ENCODE results near the gene INHBC. TPM values are rescaled to one million over a fixed set of nuclear protein-coding genes. Genes with fewer than 3 reads are reported as not detected.
A peak's percentile ranks its signal among the peaks of the same experiment; 100 is the strongest.

Gene INHBC
- total and polyA plus RNA-seq, 8 donors: 0.37 TPM; not detected in 7

DNA sequence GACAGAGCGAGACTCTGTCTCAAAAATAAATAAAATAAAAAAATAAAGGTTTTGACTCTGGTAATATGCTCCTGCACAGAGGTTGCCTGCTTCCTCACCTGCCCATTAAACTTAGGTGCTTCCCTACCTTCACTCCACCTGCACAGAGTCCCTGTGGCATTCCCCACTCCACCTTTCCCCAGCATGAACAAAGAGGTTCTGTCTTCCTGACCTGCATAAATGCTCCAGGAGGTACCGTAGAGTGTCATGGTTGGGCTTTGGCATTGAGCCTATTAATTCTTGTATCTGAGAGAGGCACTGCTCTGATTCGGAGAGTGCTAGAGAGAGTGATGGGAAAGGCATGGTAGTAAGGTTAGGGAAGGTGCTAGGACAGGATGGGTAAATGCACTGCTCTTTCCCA lies 38.8 kb downstream of the INHBC start:
- intact Hi-C loops (cut with DNase I; ENCODE audit: low total_unique reads): no loop called here
- WGBS, 5 donors: 46 to 57% (median 51%) methylated on average over 3 of the region's 3 CpGs
- DNase-seq: no peak

DNA sequence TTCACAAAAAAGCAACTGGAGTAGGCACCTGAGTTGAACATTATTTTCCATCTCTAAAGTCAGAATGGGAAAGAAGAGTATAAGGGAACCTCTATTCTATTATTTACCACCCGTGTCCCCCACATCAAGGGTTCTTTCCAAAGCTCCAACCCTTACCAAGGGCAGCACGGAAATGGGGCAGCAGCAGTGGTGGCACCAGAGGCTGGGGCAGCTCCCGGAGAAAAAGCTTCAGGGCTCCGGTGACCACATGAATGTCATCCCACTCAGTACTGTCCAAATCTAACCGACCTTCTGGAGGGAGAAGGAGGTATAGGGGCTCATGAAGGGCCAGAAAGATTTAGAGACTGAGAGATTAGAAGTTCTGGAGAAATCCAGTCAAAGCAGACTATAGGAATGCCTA lies 39.3 kb downstream of the INHBC start:
- Histone ChIP-seq H3K27me3 (peaks cover 0 to 94% (median 45%) of the 10 kb centered on the region in 3 donors), H3K27ac (no peak overlapping the region), H3K4me1 (peaks cover 17 to 35% (median 23%) of the 10 kb centered on the region in 4 donors), H3K36me3 (peaks cover 0 to 32% (median 8%) of the 10 kb centered on the region in 4 donors), H3K9me3 (no peaks in the 10 kb centered on the region), H3K4me3 (no peak overlapping the region)
- no peak for DNase-seq
- intact Hi-C loops (cut with DNase I; ENCODE audit: low total_unique reads): no loop called here
- 83 to 93% (median 85%) methylated on average over 5 of the region's 5 CpGs for WGBS, 5 donors
- no peak for TF ChIP-seq POLR2A (IDR thresholded peaks at IDR 0.05)
- no peak for TF ChIP-seq POLR2AphosphoS5 (IDR thresholded peaks at IDR 0.05)
- TF ChIP-seq, protein P1, sequence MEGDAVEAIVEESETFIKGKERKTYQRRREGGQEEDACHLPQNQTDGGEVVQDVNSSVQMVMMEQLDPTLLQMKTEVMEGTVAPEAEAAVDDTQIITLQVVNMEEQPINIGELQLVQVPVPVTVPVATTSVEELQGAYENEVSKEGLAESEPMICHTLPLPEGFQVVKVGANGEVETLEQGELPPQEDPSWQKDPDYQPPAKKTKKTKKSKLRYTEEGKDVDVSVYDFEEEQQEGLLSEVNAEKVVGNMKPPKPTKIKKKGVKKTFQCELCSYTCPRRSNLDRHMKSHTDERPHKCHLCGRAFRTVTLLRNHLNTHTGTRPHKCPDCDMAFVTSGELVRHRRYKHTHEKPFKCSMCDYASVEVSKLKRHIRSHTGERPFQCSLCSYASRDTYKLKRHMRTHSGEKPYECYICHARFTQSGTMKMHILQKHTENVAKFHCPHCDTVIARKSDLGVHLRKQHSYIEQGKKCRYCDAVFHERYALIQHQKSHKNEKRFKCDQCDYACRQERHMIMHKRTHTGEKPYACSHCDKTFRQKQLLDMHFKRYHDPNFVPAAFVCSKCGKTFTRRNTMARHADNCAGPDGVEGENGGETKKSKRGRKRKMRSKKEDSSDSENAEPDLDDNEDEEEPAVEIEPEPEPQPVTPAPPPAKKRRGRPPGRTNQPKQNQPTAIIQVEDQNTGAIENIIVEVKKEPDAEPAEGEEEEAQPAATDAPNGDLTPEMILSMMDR (IDR thresholded peaks at IDR 0.05): no peak
- no peak for TF ChIP-seq EP300 (IDR thresholded peaks at IDR 0.05)

More for the DNA sequence above, 38.8 kb downstream of the INHBC start:
- no peaks in the 10 kb centered on the region for H3K9me3 ChIP-seq
- H3K36me3 ChIP-seq: peaks cover 0 to 32% (median 9%) of the 10 kb centered on the region in 4 donors
- H3K4me3 ChIP-seq: no peak overlapping the region
- peaks cover 17 to 35% (median 23%) of the 10 kb centered on the region in 4 donors for H3K4me1 ChIP-seq
- no peak overlapping the region for H3K27ac ChIP-seq
- TF ChIP-seq POLR2A (IDR thresholded peaks at IDR 0.05): no peak
- no peak for TF ChIP-seq POLR2AphosphoS5 (IDR thresholded peaks at IDR 0.05)
- no peak for TF ChIP-seq EP300 (IDR thresholded peaks at IDR 0.05)
- TF ChIP-seq, protein P1 (IDR thresholded peaks at IDR 0.05): no peak
- peaks cover 0 to 94% (median 45%) of the 10 kb centered on the region in 3 donors for H3K27me3 ChIP-seq

DNA sequence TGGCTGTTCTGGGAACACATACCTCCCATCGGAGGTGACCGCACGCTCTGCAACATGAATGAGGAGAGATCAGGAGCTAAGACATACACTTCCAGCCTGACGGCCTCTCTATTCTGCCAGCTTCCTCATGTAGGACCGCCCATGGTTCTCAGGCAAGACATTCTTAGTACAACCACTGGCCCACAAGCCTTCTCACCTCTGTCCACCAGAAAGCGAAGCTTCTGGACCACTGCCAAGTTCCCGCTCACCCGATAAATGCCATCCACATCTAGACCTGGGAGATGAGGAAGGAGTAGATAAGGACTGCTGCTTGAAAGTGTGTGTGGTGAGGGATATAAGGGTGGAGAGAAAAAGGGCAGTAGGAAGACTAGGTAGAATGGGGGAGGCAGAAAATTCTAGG lies 39.8 kb downstream of the INHBC start:
- intact Hi-C loops (cut with DNase I; ENCODE audit: low total_unique reads): no loop called here
- Histone ChIP-seq H3K27me3 (peaks cover 0 to 94% (median 45%) of the 10 kb centered on the region in 3 donors), H3K27ac (no peak overlapping the region), H3K36me3 (peaks cover 0 to 32% (median 5%) of the 10 kb centered on the region in 4 donors), H3K9me3 (no peaks in the 10 kb centered on the region), H3K4me3 (no peak overlapping the region), H3K4me1 (peaks cover 17 to 35% (median 23%) of the 10 kb centered on the region in 4 donors)
- no peak for DNase-seq
- no peak for TF ChIP-seq POLR2AphosphoS5 (IDR thresholded peaks at IDR 0.05)
- TF ChIP-seq POLR2A (IDR thresholded peaks at IDR 0.05): no peak
- TF ChIP-seq, protein P1 (IDR thresholded peaks at IDR 0.05): no peak
- no peak for TF ChIP-seq EP300 (IDR thresholded peaks at IDR 0.05)
- WGBS, 5 donors: 46 to 77% (median 58%) methylated on average over 8 of the region's 8 CpGs

DNA sequence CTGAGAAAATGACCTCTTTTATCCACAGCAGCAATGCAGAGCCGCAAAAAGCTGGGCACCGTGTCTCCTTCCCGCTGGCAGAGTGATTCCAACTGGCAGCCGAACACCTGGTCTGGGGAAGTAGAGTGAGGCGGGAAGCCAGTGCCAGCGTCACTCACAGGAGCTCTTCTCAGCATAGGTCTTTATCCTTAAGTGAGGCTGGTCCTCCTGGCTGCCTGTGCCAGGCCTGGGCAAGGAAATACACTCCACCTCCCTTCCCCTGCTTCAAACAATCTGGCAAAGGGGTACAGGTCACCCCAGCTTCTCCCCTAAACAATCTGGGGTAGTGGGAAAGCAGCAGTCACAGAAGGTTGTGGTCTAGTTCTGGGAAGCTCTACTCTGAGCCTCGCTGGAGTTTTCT lies 40.3 kb downstream of the INHBC start:
- Histone ChIP-seq H3K4me3 (peak overlapping the region in 1 of 4 donors; percentile 60), H3K9me3 (no peaks in the 10 kb centered on the region), H3K27me3 (peaks cover 0 to 94% (median 45%) of the 10 kb centered on the region in 3 donors), H3K4me1 (peaks cover 17 to 35% (median 23%) of the 10 kb centered on the region in 4 donors), H3K27ac (no peak overlapping the region), H3K36me3 (peaks cover 0 to 32% (median 3%) of the 10 kb centered on the region in 4 donors)
- DNase-seq: no peak
- TF ChIP-seq POLR2A (IDR thresholded peaks at IDR 0.05) (no peak), POLR2AphosphoS5 (IDR thresholded peaks at IDR 0.05) (no peak), EP300 (IDR thresholded peaks at IDR 0.05) (no peak)
- TF ChIP-seq, protein P1 (IDR thresholded peaks at IDR 0.05): no peak
- WGBS, 5 donors: 40 to 72% (median 53%) methylated on average over 7 of the region's 7 CpGs
- intact Hi-C loops (cut with DNase I; ENCODE audit: low total_unique reads): no loop called here

Data from stomach (tissue), 9 donors.